Stomach (tissue), 9 donors: ENCODE data around the gene ATF7. TPM values are rescaled to one million over a fixed set of nuclear protein-coding genes. Genes with fewer than 3 reads are reported as not detected.
"Not testable (repeated sequence)": the region's sequence is repeated elsewhere in the genome, so short reads cannot be mapped to it uniquely, and the experiment has no call there.

Source experiments
- DNase-seq, 2 donors: peaks; one replicate each; pipeline versions ENCODE4 v3.0.0 to v3.0.0-alpha.2; 2013 to 2019
- H3K27ac ChIP-seq, 5 donors: fragments of 200-600 bp in 4 of 5; sonication (generic) in 4 of 5; one replicate each; pipeline ENCODE4 v1.5.1; 2013 to 2019; ENCODE audit warnings: mild to moderate bottlenecking in 1 of 5, moderate library complexity in 1 of 5
- H3K27me3 ChIP-seq, 3 donors: fragments of 200-600 bp; sonication (generic); one replicate each; pipeline ENCODE4 v1.5.1; 2017 to 2019; ENCODE audit warnings: mixed run types in 1 of 3
- H3K36me3 ChIP-seq, 4 donors: fragments of 200-600 bp; sonication (generic); 1 replicate in 3 of 4; 2 replicates in 1 of 4; pipeline ENCODE4 v1.5.1; 2016 to 2019
- H3K4me1 ChIP-seq, 4 donors: fragments of 200-600 bp; sonication (generic); one replicate each; pipeline ENCODE4 v1.5.1; 2016 to 2019
- H3K4me3 ChIP-seq, 4 donors: fragments of 200-600 bp; sonication (generic) in 3 of 4; one replicate each; pipeline ENCODE4 v1.5.1; 2016 to 2019; ENCODE audit warnings: mild to moderate bottlenecking in 1 of 4
- H3K9me3 ChIP-seq, 4 donors: fragments of 200-600 bp; sonication (generic); one replicate each; pipeline ENCODE4 v1.5.1; 2016 to 2019
- EP300 ChIP-seq: sonication (generic); formaldehyde crosslinking; IDR thresholded peaks from one replicate; pipeline ENCODE4 v1.6.1; 2017; ENCODE audit warnings: antibody characterized with exemption
- POLR2A ChIP-seq, 4 donors: fragments of 450-650 bp; IDR thresholded peaks; one replicate each; pipeline ENCODE4 v1.6.1; 2016; ENCODE audit warnings: antibody characterized with exemption in 4 of 4, control low read depth in 2 of 4, mild to moderate bottlenecking in 1 of 4, moderate library complexity in 1 of 4
- POLR2AphosphoS5 ChIP-seq, 3 donors: sonication (generic); formaldehyde crosslinking; IDR thresholded peaks; one replicate each; pipeline ENCODE4 v1.6.1; 2016; ENCODE audit warnings: antibody characterized with exemption in 3 of 3
- WGBS, 5 donors: extraction: QIAGEN DNeasy Blood & Tissue Kit in 3 of 5; methylation state at CpG; one replicate each; pipeline versions ENCODE4 v1.1.5 to v1.1.7; 2013 to 2018; 5-methylcytosine and 5-hydroxymethylcytosine counted together
- intact Hi-C: fragments of 100-400 bp; cut with DNase I; formaldehyde crosslinking; loops from one replicate; pipeline ENCODE4 v1.15.1; 2023; ENCODE audit warnings: low total_unique reads
- polyA plus RNA-seq, 3 donors: library from polyadenylated mRNA; stranded (reverse); fragments of 200-250 nt; gene quantifications; one replicate each; pipeline ENCODE4 v1.2.3, GENCODE V29; 2013
- total RNA-seq, 5 donors: library from RNA; depleted of rRNA; stranded (reverse); fragments of >200 nt; gene quantifications; one replicate each; pipeline versions ENCODE4 v1.1.0 to v1.2.3, GENCODE V29; 2014 to 2016
- TF ChIP-seq, protein P1 (sequence below), 7 experiments: fragments of 450-650 bp in 4 of 7; fragments of 200-600 bp in 3 of 7; sonication (generic) in 3 of 7; IDR thresholded peaks; one replicate each; pipeline ENCODE4 v1.5.1; 2016 to 2019; ENCODE audit warnings: antibody characterized with exemption in 7 of 7, control low read depth in 2 of 7, mild to moderate bottlenecking in 1 of 7
- donor health status: healthy with polysubstance abuse.
- donor health status: Bipolar disorder and iron deficiency.
- donor health status: healthy.

Gene ATF7
- total and polyA plus RNA-seq, 8 donors, result 9.0 to 93.4 (median 16.3) TPM

DNA sequence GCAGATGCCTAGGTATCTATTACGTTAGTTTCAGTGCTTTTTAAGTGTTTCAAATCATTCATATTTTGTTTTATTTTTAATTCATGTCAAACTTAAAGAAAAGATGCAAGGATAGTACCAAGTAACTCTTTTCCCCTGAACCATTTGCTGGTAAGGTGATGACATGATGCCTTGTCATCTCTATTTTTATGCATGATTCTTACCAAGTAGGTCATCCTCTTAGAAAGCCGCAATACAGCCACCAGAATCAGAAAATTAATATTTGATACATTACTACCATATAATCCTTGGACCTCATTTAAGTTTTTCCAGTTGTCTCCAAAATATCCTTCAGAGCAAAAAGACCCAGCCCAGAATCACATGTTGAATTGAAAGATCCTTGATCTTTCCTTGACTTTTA lies 27.4 kb upstream of the ATF7 start:
- DNase-seq, result no peak
- Histone ChIP-seq H3K27ac (no peak overlapping the region), H3K36me3 (no peaks in the 10 kb centered on the region), H3K27me3 (no peaks in the 10 kb centered on the region), H3K4me1 (peaks cover 13 to 26% (median 22%) of the 10 kb centered on the region in 4 donors), H3K4me3 (no peak overlapping the region), H3K9me3 (no peaks in the 10 kb centered on the region)
- TF ChIP-seq, protein P1, sequence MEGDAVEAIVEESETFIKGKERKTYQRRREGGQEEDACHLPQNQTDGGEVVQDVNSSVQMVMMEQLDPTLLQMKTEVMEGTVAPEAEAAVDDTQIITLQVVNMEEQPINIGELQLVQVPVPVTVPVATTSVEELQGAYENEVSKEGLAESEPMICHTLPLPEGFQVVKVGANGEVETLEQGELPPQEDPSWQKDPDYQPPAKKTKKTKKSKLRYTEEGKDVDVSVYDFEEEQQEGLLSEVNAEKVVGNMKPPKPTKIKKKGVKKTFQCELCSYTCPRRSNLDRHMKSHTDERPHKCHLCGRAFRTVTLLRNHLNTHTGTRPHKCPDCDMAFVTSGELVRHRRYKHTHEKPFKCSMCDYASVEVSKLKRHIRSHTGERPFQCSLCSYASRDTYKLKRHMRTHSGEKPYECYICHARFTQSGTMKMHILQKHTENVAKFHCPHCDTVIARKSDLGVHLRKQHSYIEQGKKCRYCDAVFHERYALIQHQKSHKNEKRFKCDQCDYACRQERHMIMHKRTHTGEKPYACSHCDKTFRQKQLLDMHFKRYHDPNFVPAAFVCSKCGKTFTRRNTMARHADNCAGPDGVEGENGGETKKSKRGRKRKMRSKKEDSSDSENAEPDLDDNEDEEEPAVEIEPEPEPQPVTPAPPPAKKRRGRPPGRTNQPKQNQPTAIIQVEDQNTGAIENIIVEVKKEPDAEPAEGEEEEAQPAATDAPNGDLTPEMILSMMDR (IDR thresholded peaks at IDR 0.05), result no peak
- TF ChIP-seq POLR2AphosphoS5 (IDR thresholded peaks at IDR 0.05) (no peak), EP300 (no peak), POLR2A (IDR thresholded peaks at IDR 0.05) (no peak)
- WGBS, 5 donors, result 90 to 94% (median 94%) methylated on average over 2 of the region's 2 CpGs
- intact Hi-C loops, result no loop called here

GRCh38 chr12:53652366-53652765 lies 26.2 kb upstream of the ATF7 start:
- Histone ChIP-seq H3K4me1 (peaks cover under 1 to 13% (median 10%) of the 10 kb centered on the region in 4 donors), H3K27me3 (no peaks in the 10 kb centered on the region), H3K36me3 (no peaks in the 10 kb centered on the region), H3K27ac (no peak overlapping the region), H3K4me3 (no peak overlapping the region), H3K9me3 (no peaks in the 10 kb centered on the region)
- TF ChIP-seq, protein P1 (IDR thresholded peaks at IDR 0.05), result no peak
- TF ChIP-seq EP300 (no peak), POLR2A (IDR thresholded peaks at IDR 0.05) (no peak), POLR2AphosphoS5 (IDR thresholded peaks at IDR 0.05) (no peak)
- no peak for DNase-seq
- intact Hi-C loops, result no loop called here
- WGBS, 5 donors, result 67 to 89% (median 75%) methylated on average over 1 of the region's 1 CpG

GRCh38 chr12:53651737-53652136 lies 25.6 kb upstream of the ATF7 start:
- H3K27me3 ChIP-seq, result no peaks in the 10 kb centered on the region
- H3K4me1 ChIP-seq, result peaks cover 0 to 7% (median 4%) of the 10 kb centered on the region in 4 donors
- WGBS, 5 donors, result 76 to 92% (median 79%) methylated on average over 1 of the region's 1 CpG
- no peaks in the 10 kb centered on the region for H3K36me3 ChIP-seq
- intact Hi-C loops, result no loop called here
- no peak for DNase-seq
- H3K27ac ChIP-seq, result no peak overlapping the region
- H3K9me3 ChIP-seq, result no peaks in the 10 kb centered on the region
- no peak overlapping the region for H3K4me3 ChIP-seq
- TF ChIP-seq EP300, result no peak
- TF ChIP-seq, protein P1 (IDR thresholded peaks at IDR 0.05), result no peak
- no peak for TF ChIP-seq POLR2AphosphoS5 (IDR thresholded peaks at IDR 0.05)
- no peak for TF ChIP-seq POLR2A (IDR thresholded peaks at IDR 0.05)

GRCh38 chr12:53646300-53646699 lies 20.1 kb upstream of the ATF7 start:
- H3K4me3 ChIP-seq, DNase-seq, H3K27me3 ChIP-seq, H3K9me3 ChIP-seq, H3K27ac ChIP-seq, H3K36me3 ChIP-seq, H3K4me1 ChIP-seq, intact Hi-C loops: not testable (repeated sequence)
- WGBS, 5 donors, result 67 to 93% (median 85%) methylated on average over 4 of the region's 4 CpGs

- H3K4me3 ChIP-seq, result no peak overlapping the region
- 53 to 90% (median 82%) methylated on average over 3 of the region's 3 CpGs for WGBS, 5 donors
- H3K4me1 ChIP-seq, result peaks cover 0 to 5% (median 0%) of the 10 kb centered on the region in 4 donors
- no peak overlapping the region for H3K27ac ChIP-seq
- no peaks in the 10 kb centered on the region for H3K9me3 ChIP-seq
- DNase-seq, result no peak
- no peak for TF ChIP-seq POLR2A (IDR thresholded peaks at IDR 0.05)
- TF ChIP-seq, protein P1 (IDR thresholded peaks at IDR 0.05), result no peak
- TF ChIP-seq POLR2AphosphoS5 (IDR thresholded peaks at IDR 0.05), result no peak
- no peak for TF ChIP-seq EP300
- no peaks in the 10 kb centered on the region for H3K27me3 ChIP-seq
- intact Hi-C loops, result no loop called here
- H3K36me3 ChIP-seq, result no peaks in the 10 kb centered on the region
Measured at GRCh38 chr12:53645165-53645564, 19.0 kb upstream of the ATF7 start.
